Esophagus (tissue), 2 donors: Measurements from ENCODE around the gene ARMH1. TPM values are rescaled to one million over a fixed set of nuclear protein-coding genes. Genes with fewer than 3 reads are reported as not detected.

ENCODE experiments used
- H3K27ac ChIP-seq, 2 donors: one replicate each; pipeline ENCODE4 v1.5.1; 2013; ENCODE audit warnings: low read depth in 2 of 2, mild to moderate bottlenecking in 2 of 2, inconsistent platforms in 1 of 2, low read length in 1 of 2, moderate library complexity in 1 of 2
- H3K27me3 ChIP-seq, 2 donors: one replicate each; pipeline ENCODE4 v1.6.1; 2013; ENCODE audit warnings: low read length in 2 of 2, control low read depth in 1 of 2, mild to moderate bottlenecking in 1 of 2; ENCODE audit not compliant: insufficient read depth in 2 of 2, control insufficient read depth in 1 of 2
- H3K36me3 ChIP-seq, 2 donors: one replicate each; pipeline ENCODE4 v1.6.1; 2013; ENCODE audit warnings: low read length in 1 of 2; ENCODE audit not compliant: control insufficient read depth in 2 of 2, insufficient read depth in 2 of 2
- H3K4me1 ChIP-seq, 2 donors: one replicate each; pipeline ENCODE4 v1.6.1; 2013; ENCODE audit warnings: low read length in 1 of 2; ENCODE audit not compliant: control insufficient read depth in 2 of 2, insufficient read depth in 2 of 2
- H3K4me3 ChIP-seq, 2 donors: one replicate each; pipeline ENCODE4 v1.5.1; 2013; ENCODE audit warnings: low read length in 2 of 2, mild to moderate bottlenecking in 2 of 2, low read depth in 1 of 2, moderate library complexity in 1 of 2
- H3K9me3 ChIP-seq, 2 donors: one replicate each; pipeline ENCODE4 v1.6.1; 2013; ENCODE audit warnings: mild to moderate bottlenecking in 2 of 2, low read depth in 1 of 2, low read length in 1 of 2, moderate library complexity in 1 of 2; ENCODE audit not compliant: control insufficient read depth in 2 of 2, insufficient read depth in 1 of 2
- WGBS, 2 donors: extraction: QIAGEN DNeasy Blood & Tissue Kit; methylation state at CpG; one replicate each; pipeline ENCODE4 v1.1.7; 2013; 5-methylcytosine and 5-hydroxymethylcytosine counted together
- polyA plus RNA-seq, 2 donors: library from polyadenylated mRNA; stranded (reverse); fragments of 200-250 nt; gene quantifications; one replicate each; pipeline ENCODE4 v1.2.3, GENCODE V29; 2013
- donor health status: healthy with polysubstance abuse.
- donor health status: Bipolar disorder and iron deficiency.

ARMH1 gene
- polyA plus RNA-seq, 2 donors, result 0.71 to 1.1 TPM

- no peaks in the 10 kb centered on the region for H3K9me3 ChIP-seq
- 53 to 61% methylated on average over 1 of the region's 1 CpG for WGBS, 2 donors
- no peaks in the 10 kb centered on the region for H3K27me3 ChIP-seq
- H3K27ac ChIP-seq, result no peak overlapping the region
- no peaks in the 10 kb centered on the region for H3K36me3 ChIP-seq
- H3K4me1 ChIP-seq, result peaks cover 0 to 2% of the 10 kb centered on the region in 2 donors
- no peak overlapping the region for H3K4me3 ChIP-seq
Measured at GRCh38 chr1:44700573-44700972, 26.1 kb downstream of the ARMH1 start.

- Histone ChIP-seq H3K27me3 (no peaks in the 10 kb centered on the region), H3K27ac (no peak overlapping the region), H3K4me1 (peaks cover 0 to 2% of the 10 kb centered on the region in 2 donors), H3K4me3 (no peak overlapping the region), H3K36me3 (no peaks in the 10 kb centered on the region), H3K9me3 (no peaks in the 10 kb centered on the region)
- WGBS, 2 donors, result 43% methylated on average over 7 of the region's 7 CpGs
Measured at GRCh38 chr1:44701141-44701573, 26.6 kb downstream of the ARMH1 start.

- 81 to 82% methylated on average over 6 of the region's 6 CpGs for WGBS, 2 donors
Measured at GRCh38 chr1:44705470-44705869, 31.0 kb downstream of the ARMH1 start.

GRCh38 chr1:44705938-44706337, 31.4 kb downstream of the ARMH1 start:
- WGBS, 2 donors, result 88% methylated on average over 2 of the region's 2 CpGs
- H3K4me1 ChIP-seq, result peaks cover 0 to 2% of the 10 kb centered on the region in 2 donors
- no peaks in the 10 kb centered on the region for H3K27me3 ChIP-seq
- no peaks in the 10 kb centered on the region for H3K36me3 ChIP-seq
- no peak overlapping the region for H3K4me3 ChIP-seq
- no peaks in the 10 kb centered on the region for H3K9me3 ChIP-seq
- no peak overlapping the region for H3K27ac ChIP-seq

More at GRCh38 chr1:44705470-44705869, 31.0 kb downstream of the ARMH1 start:
- H3K9me3 ChIP-seq, result no peaks in the 10 kb centered on the region
- no peak overlapping the region for H3K27ac ChIP-seq
- H3K36me3 ChIP-seq, result no peaks in the 10 kb centered on the region
- peaks cover 0 to 2% of the 10 kb centered on the region in 2 donors for H3K4me1 ChIP-seq
- H3K27me3 ChIP-seq, result no peaks in the 10 kb centered on the region
- H3K4me3 ChIP-seq, result no peak overlapping the region

GRCh38 chr1:44707112-44707881, 32.8 kb downstream of the ARMH1 start:
- Histone ChIP-seq H3K36me3 (no peaks in the 10 kb centered on the region), H3K4me1 (peaks cover 0 to 2% of the 10 kb centered on the region in 2 donors), H3K4me3 (no peak overlapping the region), H3K9me3 (no peaks in the 10 kb centered on the region), H3K27ac (no peak overlapping the region), H3K27me3 (no peaks in the 10 kb centered on the region)
- 68 to 86% methylated on average over 6 of the region's 6 CpGs for WGBS, 2 donors

GRCh38 chr1:44707959-44708831, 33.7 kb downstream of the ARMH1 start:
- peaks cover 0 to under 1% of the 10 kb centered on the region in 2 donors for H3K4me1 ChIP-seq
- 30 to 33% methylated on average over 15 of the region's 15 CpGs for WGBS, 2 donors
- H3K27ac ChIP-seq, result peak overlapping the region in 1 of 2 donors; percentile 9
- H3K27me3 ChIP-seq, result no peaks in the 10 kb centered on the region
- H3K4me3 ChIP-seq, result no peak overlapping the region
- H3K36me3 ChIP-seq, result no peaks in the 10 kb centered on the region
- H3K9me3 ChIP-seq, result no peaks in the 10 kb centered on the region

- H3K4me3 ChIP-seq, result no peak overlapping the region
- no peaks in the 10 kb centered on the region for H3K27me3 ChIP-seq
- peaks cover 0 to 3% of the 10 kb centered on the region in 2 donors for H3K4me1 ChIP-seq
- WGBS, 2 donors, result 45 to 53% methylated on average over 6 of the region's 6 CpGs
- H3K27ac ChIP-seq, result no peak overlapping the region
- no peaks in the 10 kb centered on the region for H3K9me3 ChIP-seq
- no peaks in the 10 kb centered on the region for H3K36me3 ChIP-seq
Measured at GRCh38 chr1:44713321-44713781, 38.8 kb downstream of the ARMH1 start.

- H3K4me3 ChIP-seq, result no peak overlapping the region
- H3K9me3 ChIP-seq, result no peaks in the 10 kb centered on the region
- H3K4me1 ChIP-seq, result peaks cover 0 to 3% of the 10 kb centered on the region in 2 donors
- H3K27ac ChIP-seq, result no peak overlapping the region
- no peaks in the 10 kb centered on the region for H3K36me3 ChIP-seq
- no peaks in the 10 kb centered on the region for H3K27me3 ChIP-seq
- WGBS, 2 donors, result 83 to 89% methylated on average over 7 of the region's 7 CpGs
Measured at GRCh38 chr1:44714532-44714931, 40.0 kb downstream of the ARMH1 start.

- 10 to 13% methylated on average over 9 of the region's 9 CpGs for WGBS, 2 donors
- Histone ChIP-seq H3K27ac (no peak overlapping the region), H3K4me3 (no peak overlapping the region), H3K36me3 (no peaks in the 10 kb centered on the region), H3K4me1 (peaks cover 0 to 3% of the 10 kb centered on the region in 2 donors), H3K27me3 (no peaks in the 10 kb centered on the region), H3K9me3 (no peaks in the 10 kb centered on the region)
Measured at GRCh38 chr1:44714944-44715571, 40.5 kb downstream of the ARMH1 start.
